SIG-M5 (cell line): ENCODE measurements around the gene CPEB2.

Source experiments
- DNase-seq: peaks from one replicate; lab custom pipeline; 2025; lab: John Stamatoyannopoulos, UW

CPEB2 gene

GRCh38 chr4:15010038-15010585 lies 7.8 kb downstream of the CPEB2 start:
- no peak for DNase-seq

- no peak for DNase-seq
Measured at GRCh38 chr4:15011166-15011565, 8.9 kb downstream of the CPEB2 start.

GRCh38 chr4:15012017-15012788 lies 9.9 kb downstream of the CPEB2 start:
- no peak for DNase-seq

- DNase-seq = no peak
Measured at GRCh38 chr4:15013585-15013984, 11.3 kb downstream of the CPEB2 start.

- DNase-seq = no peak
Measured at GRCh38 chr4:15015170-15015569, 12.9 kb downstream of the CPEB2 start.

- no peak for DNase-seq
Measured at GRCh38 chr4:15018361-15018760, 16.1 kb downstream of the CPEB2 start.

GRCh38 chr4:15020502-15021286 lies 18.4 kb downstream of the CPEB2 start:
- DNase-seq = no peak

GRCh38 chr4:15021311-15021710 lies 19.0 kb downstream of the CPEB2 start:
- no peak for DNase-seq

GRCh38 chr4:15021946-15022345 lies 19.7 kb downstream of the CPEB2 start:
- DNase-seq = no peak

- DNase-seq = no peak
Measured at GRCh38 chr4:15024386-15024785, 22.1 kb downstream of the CPEB2 start.

- no peak for DNase-seq
Measured at GRCh38 chr4:15025693-15026092, 23.4 kb downstream of the CPEB2 start.

- DNase-seq = no peak
Measured at GRCh38 chr4:15027921-15028435, 25.7 kb downstream of the CPEB2 start.

- no peak for DNase-seq
Measured at GRCh38 chr4:15031197-15031596, 28.9 kb downstream of the CPEB2 start.

GRCh38 chr4:15031993-15032675 lies 29.9 kb downstream of the CPEB2 start:
- no peak for DNase-seq

GRCh38 chr4:15034071-15034764 lies 31.9 kb downstream of the CPEB2 start:
- no peak for DNase-seq

- no peak for DNase-seq
Measured at GRCh38 chr4:15035159-15035558, 32.9 kb downstream of the CPEB2 start.

GRCh38 chr4:15037923-15038541 lies 35.8 kb downstream of the CPEB2 start:
- DNase-seq = no peak

GRCh38 chr4:15040916-15041463 lies 38.7 kb downstream of the CPEB2 start:
- no peak for DNase-seq

GRCh38 chr4:15042529-15043167 lies 40.4 kb downstream of the CPEB2 start:
- no peak for DNase-seq

GRCh38 chr4:15043226-15043625 lies 40.9 kb downstream of the CPEB2 start:
- DNase-seq = no peak
